H1 (cell line): ENCODE data around the gene IGFL2. TPM values are rescaled to one million over a fixed set of nuclear protein-coding genes. Genes with fewer than 3 reads are reported as not detected.

Experiments used
- CTCF ChIA-PET: fragments of 300-600 bp; sonication (Branson Sonifier 250); formaldehyde crosslinking; loops from one replicate; lab custom pipeline; 2021; ENCODE audit not compliant: partially characterized antibody; lab: Charles Lee
- POLR2A ChIA-PET: fragments of 300-600 bp; sonication (Branson Sonifier 250); formaldehyde crosslinking; loops from one replicate; lab custom pipeline; 2021; ENCODE audit warnings: inconsistent platforms; ENCODE audit not compliant: partially characterized antibody; lab: Charles Lee
- DNase-seq, 2 experiments: peaks; one replicate each; pipeline versions ENCODE4 v3.0.0 to v3.0.0-alpha.2; 2010 to 2022; ENCODE audit warnings: low spot score in 2 of 2, low read depth in 1 of 2, mixed read lengths in 1 of 2
- FAIRE-seq: peaks from 2 replicates; lab custom pipeline; 2011; peaks lifted over from hg19 to GRCh38; lab: Jason Lieb, UNC
- H2AFZ ChIP-seq: 2 replicates; pipeline ENCODE4 v1.8.1; 2012; ENCODE audit warnings: low read length, inconsistent platforms
- H2AK5ac ChIP-seq: 2 replicates; pipeline ENCODE4 v1.6.1; 2013; ENCODE audit warnings: low read depth, low read length
- H2BK120ac ChIP-seq: replicated peaks from 2 replicates; pipeline ENCODE3; 2013; ENCODE audit warnings: low read depth, low read length, inconsistent platforms
- H2BK12ac ChIP-seq: 2 replicates; pipeline ENCODE4 v1.6.1; 2013; ENCODE audit warnings: low read depth, low read length
- H2BK15ac ChIP-seq: 2 replicates; pipeline ENCODE4 v1.6.1; 2013; ENCODE audit warnings: low read length
- H2BK20ac ChIP-seq: 2 replicates; pipeline ENCODE4 v1.6.1; 2013; ENCODE audit warnings: low read length
- H2BK5ac ChIP-seq: 2 replicates; pipeline ENCODE4 v1.6.1; 2013; ENCODE audit warnings: low read depth, low read length
- H3K14ac ChIP-seq: 2 replicates; pipeline ENCODE4 v1.6.1; 2013; ENCODE audit warnings: inconsistent platforms; ENCODE audit not compliant: insufficient read length
- H3K18ac ChIP-seq: 2 replicates; pipeline ENCODE4 v1.6.1; 2013; ENCODE audit warnings: low read length; ENCODE audit errors: extremely low read depth
- H3K23ac ChIP-seq: 2 replicates; pipeline ENCODE4 v1.6.1; 2013; ENCODE audit warnings: inconsistent platforms; ENCODE audit not compliant: insufficient read length
- H3K23me2 ChIP-seq: 2 replicates; pipeline ENCODE4 v1.6.1; 2013; ENCODE audit warnings: low read depth, low read length
- H3K27ac ChIP-seq: 2 replicates; pipeline ENCODE4 v1.6.1; 2011; ENCODE audit warnings: low read depth, low read length, inconsistent platforms
- H3K27me3 ChIP-seq, 4 experiments: replicated peaks in 1 of 4; 1 replicate in 1 of 4; 2 replicates in 3 of 4; pipeline versions ENCODE4 v1.6.1 to v1.8.1; 2011 to 2013; ENCODE audit warnings: low read length in 3 of 4, mild to moderate bottlenecking in 3 of 4, inconsistent platforms in 2 of 4, mixed read lengths in 2 of 4, moderate library complexity in 1 of 4; ENCODE audit not compliant: control insufficient read depth in 3 of 4, insufficient read depth in 3 of 4; ENCODE audit errors: extremely low read depth in 1 of 4
- H3K36me3 ChIP-seq, 4 experiments: 2 replicates each; pipeline versions ENCODE4 v1.6.1 to v1.8.1; 2011 to 2013; ENCODE audit warnings: mild to moderate bottlenecking in 4 of 4, low read length in 3 of 4, moderate library complexity in 2 of 4, control low read depth in 1 of 4, inconsistent platforms in 1 of 4; ENCODE audit not compliant: insufficient read depth in 4 of 4, control insufficient read depth in 2 of 4
- H3K4ac ChIP-seq: replicated peaks from 2 replicates; pipeline ENCODE3; 2013; ENCODE audit warnings: low read length, low read depth, mixed read lengths, inconsistent platforms; ENCODE audit not compliant: insufficient read length
- H3K4me1 ChIP-seq, 4 experiments: replicated peaks in 1 of 4; 1 replicate in 1 of 4; 2 replicates in 3 of 4; pipeline versions ENCODE4 v1.6.1 to v1.8.1; 2011 to 2013; ENCODE audit warnings: low read length in 3 of 4, inconsistent platforms in 2 of 4, mixed read lengths in 1 of 4; ENCODE audit not compliant: insufficient read depth in 4 of 4, control insufficient read depth in 3 of 4
- H3K4me2 ChIP-seq, 2 experiments: 2 replicates each; pipeline versions ENCODE4 v1.6.1 to v1.8.1; 2011 to 2013; ENCODE audit warnings: low read depth in 2 of 2, low read length in 2 of 2, control low read depth in 1 of 2, inconsistent platforms in 1 of 2, mild to moderate bottlenecking in 1 of 2; ENCODE audit not compliant: insufficient read depth in 1 of 2
- H3K4me3 ChIP-seq, 4 experiments: fragments of 200-600, 300-600 bp in 1 of 4; sonication (generic), shearing (Covaris generic), sonication (Bioruptor Twin) in 1 of 4; 2 replicates each; pipeline versions ENCODE4 v1.5.1 to v1.8.1; 2011 to 2016; ENCODE audit warnings: low read length in 4 of 4, low read depth in 3 of 4, control low read depth in 2 of 4, inconsistent platforms in 2 of 4, mild to moderate bottlenecking in 2 of 4, mixed read lengths in 1 of 4, moderate library complexity in 1 of 4; ENCODE audit not compliant: insufficient read depth in 2 of 4; ENCODE audit errors: extremely low read depth in 1 of 4
- H3K56ac ChIP-seq: replicated peaks from 2 replicates; pipeline ENCODE3; 2013; ENCODE audit warnings: low read depth, mild to moderate bottlenecking, mixed read lengths, low read length, inconsistent platforms; ENCODE audit not compliant: insufficient read length
- H3K79me1 ChIP-seq: 2 replicates; pipeline ENCODE4 v1.6.1; 2013; ENCODE audit warnings: low read depth, low read length, control low read depth
- H3K79me2 ChIP-seq, 2 experiments: 2 replicates each; pipeline versions ENCODE4 v1.6.1 to v1.8.1; 2012 to 2013; ENCODE audit warnings: low read length in 2 of 2, mild to moderate bottlenecking in 2 of 2, inconsistent platforms in 1 of 2; ENCODE audit not compliant: insufficient read depth in 2 of 2, control insufficient read depth in 1 of 2
- H3K9ac ChIP-seq, 4 experiments: replicated peaks in 1 of 4; 1 replicate in 1 of 4; 2 replicates in 3 of 4; pipeline versions ENCODE4 v1.6.1 to v1.8.1; 2011 to 2013; ENCODE audit warnings: low read depth in 3 of 4, low read length in 3 of 4, control low read depth in 2 of 4, mild to moderate bottlenecking in 2 of 4, moderate library complexity in 2 of 4, inconsistent platforms in 1 of 4; ENCODE audit errors: extremely low read depth in 1 of 4
- H3K9me3 ChIP-seq, 2 experiments: 2 replicates each; pipeline versions ENCODE4 v1.6.1 to v1.8.1; 2012 to 2013; ENCODE audit warnings: mild to moderate bottlenecking in 2 of 2, moderate library complexity in 2 of 2, control low read depth in 1 of 2, inconsistent platforms in 1 of 2, low read depth in 1 of 2, low read length in 1 of 2, mixed read lengths in 1 of 2; ENCODE audit not compliant: insufficient read depth in 2 of 2
- H4K20me1 ChIP-seq, 2 experiments: replicated peaks in 1 of 2; 2 replicates each; pipeline versions ENCODE3 to v1.8.1; 2011 to 2013; ENCODE audit warnings: inconsistent platforms in 2 of 2, low read length in 2 of 2, mild to moderate bottlenecking in 1 of 2; ENCODE audit not compliant: insufficient read depth in 2 of 2, control insufficient read depth in 1 of 2
- H4K5ac ChIP-seq: 2 replicates; pipeline ENCODE4 v1.6.1; 2013; ENCODE audit warnings: low read length, low read depth, mixed read lengths, inconsistent platforms; ENCODE audit not compliant: insufficient read length
- H4K8ac ChIP-seq: 2 replicates; pipeline ENCODE4 v1.8.0; 2013; ENCODE audit warnings: mild to moderate bottlenecking, moderate library complexity, low read length, inconsistent platforms; ENCODE audit not compliant: insufficient read depth; ENCODE audit errors: extremely low read depth
- H4K91ac ChIP-seq: replicated peaks from 2 replicates; pipeline ENCODE3; 2013; ENCODE audit warnings: low read length, mixed read lengths, inconsistent platforms; ENCODE audit not compliant: insufficient read length
- BACH1 ChIP-seq: IDR thresholded peaks from 2 replicates; pipeline ENCODE4 v1.6.1; 2012; ENCODE audit warnings: low read length, improper control_type of control experiment
- CEBPB ChIP-seq: IDR thresholded peaks from 2 replicates; pipeline ENCODE4 v1.6.1; 2012; ENCODE audit warnings: low read depth, low read length
- HDAC2 ChIP-seq, 2 experiments: fragments of 300-600 bp in 1 of 2; sonication (generic) in 1 of 2; IDR thresholded peaks; 2 replicates each; pipeline ENCODE4 v1.6.1; 2011 to 2012; ENCODE audit warnings: low read depth in 2 of 2, low read length in 2 of 2, mild to moderate bottlenecking in 2 of 2, moderate library complexity in 2 of 2, borderline replicate concordance in 1 of 2, inconsistent platforms in 1 of 2
- POLR2AphosphoS5 ChIP-seq: IDR thresholded peaks from 2 replicates; pipeline ENCODE4 v1.6.1; 2011; ENCODE audit warnings: low read depth, low read length
- RAD21 ChIP-seq, 2 experiments: IDR thresholded peaks in 1 of 2; conservative IDR thresholded peaks in 1 of 2; 2 replicates each; pipeline ENCODE4 v1.6.1; 2011; ENCODE audit warnings: low read depth in 2 of 2, low read length in 2 of 2, improper control_type of control experiment in 1 of 2, inconsistent platforms in 1 of 2, mild to moderate bottlenecking in 1 of 2, moderate library complexity in 1 of 2
- RFX5 ChIP-seq: IDR thresholded peaks from 2 replicates; pipeline ENCODE4 v1.6.1; 2011; ENCODE audit warnings: low read depth, low read length, improper control_type of control experiment, borderline replicate concordance
- SAP30 ChIP-seq: fragments of 300-600 bp; sonication (generic); IDR thresholded peaks from 2 replicates; pipeline ENCODE4 v1.7.1; 2012; ENCODE audit warnings: low read length, moderate library complexity, mild to moderate bottlenecking, inconsistent platforms; ENCODE audit not compliant: insufficient read depth, insufficient replicate concordance
- WGBS, 2 experiments: shearing (Covaris generic) in 1 of 2; methylation state at CpG; one replicate each; pipeline versions ENCODE4 v1.1.6 to v1.1.7; 2013 to 2015; ENCODE audit warnings: low lambda C conversion rate in 2 of 2, mixed read lengths in 2 of 2, inconsistent platforms in 1 of 2, low coverage in 1 of 2, missing lambda C conversion rate in 1 of 2; ENCODE audit not compliant: insufficient replicate concordance in 2 of 2, insufficient coverage in 1 of 2, insufficient read length in 1 of 2; ENCODE audit errors: extremely low coverage in 1 of 2, missing lambda C conversion rate in 1 of 2; 5-methylcytosine and 5-hydroxymethylcytosine counted together
- polyA plus RNA-seq, 7 experiments: library from polyadenylated mRNA; depleted of rRNA in 3 of 7; stranded (reverse) in 5 of 7; unstranded in 2 of 7; fragments of >200 nt in 5 of 7; fragments of 200-250 nt in 2 of 7; gene quantifications; 1 replicate in 5 of 7; 2 replicates in 1 of 7; 4 replicates in 1 of 7; pipeline versions ENCODE4 v1.2.1 to v1.2.3, GENCODE V29; 2011 to 2013; ENCODE audit warnings: missing spikeins in 2 of 7, mixed read lengths in 2 of 7
- total RNA-seq: library from RNA; stranded (reverse); fragmentation: NEBNext Ultra II Directional; extraction: Animal tissue kit (Norgen Biotek cat#: 25700); gene quantifications from 2 replicates; pipeline ENCODE4 v1.2.1, GENCODE V29; 2021
- TF ChIP-seq, protein P1 (sequence below): IDR thresholded peaks from 2 replicates; pipeline ENCODE4 v1.6.1; 2012; ENCODE audit warnings: low read length, inconsistent platforms

The IGFL2 gene
- total and polyA plus RNA-seq, 2 of the 8 experiments (the other 6 are each of a cell fraction or from before 2014, with no cell fraction given): not detected

DNA sequence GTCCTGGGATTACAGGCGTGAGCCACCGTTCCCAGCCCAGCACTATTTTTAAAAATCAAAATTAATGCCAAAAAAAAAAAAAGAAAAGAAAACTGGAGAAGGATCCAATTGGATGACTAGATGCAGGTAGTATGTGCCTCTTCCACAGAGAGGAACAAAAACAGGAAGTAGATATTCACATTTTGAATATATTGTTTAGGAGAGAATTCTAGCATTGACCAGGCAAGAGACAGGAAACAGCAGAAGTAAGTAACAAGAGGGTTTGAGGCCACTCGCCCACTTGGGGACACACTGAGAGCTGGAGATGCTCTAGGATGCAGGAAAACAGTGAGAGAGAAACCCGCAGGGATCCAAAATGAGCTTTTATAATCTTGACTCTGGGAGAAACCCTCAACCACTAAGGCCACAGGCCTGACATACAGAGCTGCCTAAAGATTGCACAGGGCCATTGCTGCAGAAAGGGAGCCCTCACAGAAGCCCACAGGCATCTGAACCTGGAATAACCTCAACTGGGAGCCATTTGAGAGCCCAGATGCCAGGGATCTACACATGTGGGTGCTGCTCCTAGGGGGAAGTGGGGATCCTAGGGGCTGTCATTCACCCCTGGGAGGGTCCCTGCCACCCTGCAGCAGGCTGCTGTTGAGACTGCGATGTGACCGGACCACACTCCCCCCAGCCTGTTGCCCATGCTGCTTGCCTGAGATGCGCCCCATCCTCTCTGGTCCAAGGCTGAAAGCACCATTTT, 28.2 kb downstream of the IGFL2 start:
- ChIA-PET POLR2A (interaction anchor here (0.6 to 1.1 kb wide), 2 partner anchors 86 to 246 kb away, joined by 3 read pairs; no protein-coding TSS in a partner anchor), CTCF (interaction anchor here (1.0 to 3.1 kb wide), 5 partner anchors 12 to 147 kb away, joined by 3 to 9 read pairs (median 4); no protein-coding TSS in a partner anchor)
- Histone ChIP-seq H3K4me1 (no peaks in the 10 kb centered on the region), H2BK5ac (no peak overlapping the region), H4K91ac (no peak overlapping the region), H3K79me2 (no peaks in the 10 kb centered on the region), H4K8ac (no peak overlapping the region; the same call in 1 of the 2 replicates), H3K27ac (no peak overlapping the region), H3K27me3 (no peaks in the 10 kb centered on the region), H3K36me3 (no peaks in the 10 kb centered on the region), H2AK5ac (no peak overlapping the region), H3K23ac (no peak overlapping the region), H3K9me3 (peaks cover 0 to 4% of the 10 kb centered on the region in 2 experiments; a peak in 3 of 4 replicates), H3K4ac (no peak overlapping the region), H4K20me1 (no peaks in the 10 kb centered on the region), H3K4me2 (no peak overlapping the region), H2BK120ac (no peak overlapping the region), H2AFZ (no peak overlapping the region), H3K23me2 (no peaks in the 10 kb centered on the region), H3K9ac (no peak overlapping the region), H2BK15ac (no peak overlapping the region), H3K79me1 (no peaks in the 10 kb centered on the region), H3K56ac (no peak overlapping the region), H2BK12ac (no peak overlapping the region), H3K14ac (no peak overlapping the region), H3K4me3 (no peak overlapping the region), H2BK20ac (no peak overlapping the region), H4K5ac (no peak overlapping the region), H3K18ac (no peak overlapping the region)
- TF ChIP-seq SAP30 (no peak), CEBPB (no peak), RFX5 (no peak), POLR2AphosphoS5 (no peak), RAD21 (IDR thresholded peaks at IDR 0.05 in 1 of 2, conservative IDR thresholded peaks at IDR 0.05 in 1 of 2; ENCODE audit: low read depth in 2 of 2, low read length in 2 of 2) (no peak), BACH1 (no peak), HDAC2 (IDR thresholded peaks at IDR 0.05; ENCODE audit: borderline replicate concordance in 1 of 2, low read depth in 2 of 2, low read length in 2 of 2) (no peak)
- TF ChIP-seq, protein P1, sequence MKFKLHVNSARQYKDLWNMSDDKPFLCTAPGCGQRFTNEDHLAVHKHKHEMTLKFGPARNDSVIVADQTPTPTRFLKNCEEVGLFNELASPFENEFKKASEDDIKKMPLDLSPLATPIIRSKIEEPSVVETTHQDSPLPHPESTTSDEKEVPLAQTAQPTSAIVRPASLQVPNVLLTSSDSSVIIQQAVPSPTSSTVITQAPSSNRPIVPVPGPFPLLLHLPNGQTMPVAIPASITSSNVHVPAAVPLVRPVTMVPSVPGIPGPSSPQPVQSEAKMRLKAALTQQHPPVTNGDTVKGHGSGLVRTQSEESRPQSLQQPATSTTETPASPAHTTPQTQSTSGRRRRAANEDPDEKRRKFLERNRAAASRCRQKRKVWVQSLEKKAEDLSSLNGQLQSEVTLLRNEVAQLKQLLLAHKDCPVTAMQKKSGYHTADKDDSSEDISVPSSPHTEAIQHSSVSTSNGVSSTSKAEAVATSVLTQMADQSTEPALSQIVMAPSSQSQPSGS: no peak
- 94% methylated on average over 5 of the region's 7 CpGs; no CpG with 5 or more reads in 1 of the 2 experiments for WGBS, 2 experiments
- FAIRE-seq (no peak), DNase-seq (no peak)
